HFF-Myc (cell line): ENCODE data around the gene FASN.

Experiments
- DNase-seq: peaks from one replicate; pipeline ENCODE4 v3.0.0-alpha.2; 2011; ENCODE audit warnings: low read depth; ENCODE audit errors: extremely low read depth
- H3K4me3 ChIP-seq: replicated peaks from 2 replicates; pipeline ENCODE4 v1.5.1; 2011; ENCODE audit warnings: low read depth, mild to moderate bottlenecking, control low read depth, low read length
- CTCF ChIP-seq: IDR thresholded peaks from 2 replicates; pipeline ENCODE4 v1.5.1; 2012; ENCODE audit warnings: mild to moderate bottlenecking, low read depth, low read length, control low read depth; ENCODE audit errors: missing control alignments

Gene FASN

GRCh38 chr17:82081546-82081945 lies 16.5 kb downstream of the FASN start:
- H3K4me3 ChIP-seq: no peak overlapping the region
- no peak for TF ChIP-seq CTCF
- no peak for DNase-seq

GRCh38 chr17:82080789-82081464 lies 17.1 kb downstream of the FASN start:
- H3K4me3 ChIP-seq: no peak overlapping the region
- no peak for DNase-seq
- TF ChIP-seq CTCF: no peak

- TF ChIP-seq CTCF: no peak
- H3K4me3 ChIP-seq: no peak overlapping the region
- DNase-seq: no peak
These were observed 17.8 kb downstream of the FASN start for GRCh38 chr17:82080048-82080788.

- H3K4me3 ChIP-seq: no peak overlapping the region
- no peak for DNase-seq
- TF ChIP-seq CTCF: no peak
These were observed 18.9 kb downstream of the FASN start for GRCh38 chr17:82079001-82079677.

- no peak for TF ChIP-seq CTCF
- no peak overlapping the region for H3K4me3 ChIP-seq
- no peak for DNase-seq
These were observed 19.6 kb downstream of the FASN start for GRCh38 chr17:82078433-82078832.

- TF ChIP-seq CTCF: no peak
- no peak overlapping the region for H3K4me3 ChIP-seq
- DNase-seq: no peak
These were observed 20.2 kb downstream of the FASN start for GRCh38 chr17:82077617-82078358.
